GM23248 (cell line): ENCODE measurements around the gene C1orf105. TPM values are rescaled to one million over a fixed set of nuclear protein-coding genes. Genes with fewer than 3 reads are reported as not detected.

Experiments
- DNase-seq: peaks from one replicate; pipeline ENCODE4 v3.0.0-alpha.2; 2015
- H2AFZ ChIP-seq: fragments of 200-600 bp; sonication (generic); 2 replicates; pipeline ENCODE4 v1.6.1; 2016; ENCODE audit warnings: antibody characterized with exemption
- H3F3A ChIP-seq: fragments of 200-600 bp; sonication (generic); 2 replicates; pipeline ENCODE4 v1.6.1; 2016; ENCODE audit warnings: mild to moderate bottlenecking, antibody characterized with exemption, mixed run types; ENCODE audit not compliant: insufficient read depth
- H3K27ac ChIP-seq: fragments of 200-600 bp; sonication (generic); 2 replicates; pipeline ENCODE4 v1.5.1; 2016; ENCODE audit warnings: mild to moderate bottlenecking
- H3K27me3 ChIP-seq: fragments of 200-600 bp; sonication (generic); replicated peaks from 2 replicates; pipeline ENCODE4 v1.6.1; 2016; ENCODE audit warnings: mild to moderate bottlenecking; ENCODE audit not compliant: insufficient read depth
- H3K36me3 ChIP-seq: fragments of 200-600 bp; sonication (generic); 2 replicates; pipeline ENCODE4 v1.6.1; 2016; ENCODE audit warnings: low read depth, mild to moderate bottlenecking
- H3K4me1 ChIP-seq: fragments of 200-600 bp; sonication (generic); 2 replicates; pipeline ENCODE4 v1.6.1; 2016; ENCODE audit warnings: mild to moderate bottlenecking; ENCODE audit not compliant: insufficient read depth
- H3K4me2 ChIP-seq: fragments of 200-600 bp; sonication (generic); one replicate; pipeline ENCODE4 v1.6.1; 2016; ENCODE audit warnings: mild to moderate bottlenecking; ENCODE audit not compliant: unreplicated experiment
- H3K4me3 ChIP-seq: fragments of 200-600 bp; sonication (generic); 2 replicates; pipeline ENCODE4 v1.5.1; 2016; ENCODE audit warnings: mild to moderate bottlenecking
- H3K79me2 ChIP-seq: fragments of 200-600 bp; sonication (generic); 2 replicates; pipeline ENCODE4 v1.6.1; 2016; ENCODE audit warnings: mild to moderate bottlenecking; ENCODE audit not compliant: insufficient read depth
- H3K9ac ChIP-seq: fragments of 200-600 bp; sonication (generic); 2 replicates; pipeline ENCODE4 v1.6.1; 2016; ENCODE audit warnings: mild to moderate bottlenecking
- H3K9me2 ChIP-seq: fragments of 200-600 bp; sonication (generic); 2 replicates; pipeline ENCODE4 v1.6.1; 2016; ENCODE audit warnings: mixed run types, mild to moderate bottlenecking, moderate library complexity; ENCODE audit not compliant: insufficient read depth
- H3K9me3 ChIP-seq: fragments of 200-600 bp; sonication (generic); one replicate; pipeline ENCODE4 v1.6.1; 2017; ENCODE audit warnings: low read depth
- H4K20me1 ChIP-seq: fragments of 200-600 bp; sonication (generic); 2 replicates; pipeline ENCODE4 v1.6.0; 2016; ENCODE audit not compliant: insufficient read depth
- EZH2 ChIP-seq: fragments of 200-600 bp; sonication (generic); IDR thresholded peaks from 2 replicates; pipeline ENCODE4 v1.6.1; 2018; ENCODE audit warnings: antibody characterized with exemption, mild to moderate bottlenecking; ENCODE audit not compliant: insufficient read depth, poor library complexity, severe bottlenecking
- EZH2phosphoT487 ChIP-seq: fragments of 200-600 bp; sonication (generic); IDR thresholded peaks from 2 replicates; pipeline ENCODE4 v1.6.1; 2018; ENCODE audit warnings: antibody characterized with exemption, moderate library complexity, mild to moderate bottlenecking, low read depth; ENCODE audit not compliant: insufficient read depth
- WGBS, 2 experiments: methylation state at CpG; one replicate each; pipeline ENCODE4 v1.1.6; 2015 to 2017; ENCODE audit warnings: low lambda C conversion rate in 2 of 2, low coverage in 1 of 2; ENCODE audit errors: missing lambda C conversion rate in 2 of 2; 5-methylcytosine and 5-hydroxymethylcytosine counted together
- in situ Hi-C: fragments of 300-500 bp; cut with MboI; formaldehyde crosslinking; loops from 2 replicates; pipeline ENCODE4 v1.15.0; 2020
- polyA plus RNA-seq: library from polyadenylated mRNA; unstranded; fragments of >200 nt; fragmentation: Nextera tagmentation; extraction: Ambion mirVana; gene quantifications from 2 replicates; pipeline ENCODE4 v1.2.1, GENCODE V29; 2016
- total RNA-seq: library from RNA; depleted of rRNA; stranded (reverse); fragments of >200 nt; shearing (Covaris generic); gene quantifications from 2 replicates; pipeline ENCODE4 v1.2.3, GENCODE V29; 2014

Gene C1orf105
- total and polyA plus RNA-seq, 2 experiments from 2014 or later, result not detected

DNA sequence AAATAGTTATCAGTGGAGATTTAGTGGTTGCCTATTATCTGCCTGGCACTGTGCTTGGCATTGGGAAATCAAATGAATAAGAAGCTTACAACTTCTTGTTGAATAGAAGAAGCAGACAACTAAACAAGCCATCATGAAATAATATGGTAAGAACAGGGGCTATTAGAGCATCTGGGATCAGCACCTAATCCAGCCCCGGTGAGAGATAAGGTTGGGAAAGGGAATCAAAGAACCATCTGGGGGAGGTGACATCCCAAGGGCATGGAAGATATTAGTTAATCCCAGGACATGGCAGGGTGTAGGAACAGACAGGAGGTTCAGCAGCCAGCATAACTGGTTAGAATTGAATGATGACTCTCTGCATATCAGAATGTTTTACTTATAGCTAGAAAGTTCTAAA lies 76.2 kb downstream of the C1orf105 start:
- no peak for TF ChIP-seq EZH2
- TF ChIP-seq EZH2phosphoT487, result no peak
- H3K9me2 ChIP-seq, result no peaks in the 10 kb centered on the region
- in situ Hi-C loops, result no loop called here
- H3K4me1 ChIP-seq, result peaks cover 18% of the 10 kb centered on the region
- no peaks in the 10 kb centered on the region for H3K27me3 ChIP-seq
- H3K4me3 ChIP-seq, result no peak overlapping the region
- H3K9ac ChIP-seq, result no peak overlapping the region
- peak; percentile 10 for DNase-seq
- 3 to 13% methylated on average over 1 of the region's 1 CpG for WGBS, 2 experiments
- no peak overlapping the region for H3K4me2 ChIP-seq
- no peaks in the 10 kb centered on the region for H4K20me1 ChIP-seq
- no peaks in the 10 kb centered on the region for H3K79me2 ChIP-seq
- 0 out of 2 replicates have a peak, but pooled peaks cover 8% of the 10 kb centered on the region for H3F3A ChIP-seq
- no peak overlapping the region; the same call in 1 of the 2 replicates for H3K27ac ChIP-seq
- H3K36me3 ChIP-seq, result no peaks in the 10 kb centered on the region
- H2AFZ ChIP-seq, result peak overlapping the region; percentile 71; the same call in 1 of the 2 replicates
- no peaks in the 10 kb centered on the region for H3K9me3 ChIP-seq

DNA sequence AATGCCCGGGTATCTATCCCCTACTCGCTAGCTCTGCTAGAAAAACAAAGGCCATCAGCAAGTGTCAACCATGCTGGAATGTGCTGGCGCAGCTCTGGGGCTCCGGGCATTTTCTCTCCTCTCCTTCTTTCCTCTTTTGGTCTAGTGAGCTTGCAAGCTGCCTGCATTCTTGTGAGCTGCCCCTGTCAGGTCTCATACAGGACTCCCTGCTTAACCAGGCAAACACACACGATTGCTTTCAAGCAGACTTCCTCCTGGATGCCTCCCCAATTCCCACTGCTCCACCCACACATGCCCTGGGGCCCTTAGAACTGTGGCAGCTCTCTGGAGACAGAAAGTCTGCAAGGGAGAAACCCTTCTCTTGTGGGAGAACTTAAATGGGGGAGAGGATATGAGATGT lies 76.7 kb downstream of the C1orf105 start:
- Histone ChIP-seq H4K20me1 (no peaks in the 10 kb centered on the region), H3K4me2 (peak overlapping the region; percentile 30), H3K4me1 (peaks cover 18% of the 10 kb centered on the region), H3K9me3 (no peaks in the 10 kb centered on the region), H3K27me3 (no peaks in the 10 kb centered on the region), H3K79me2 (no peaks in the 10 kb centered on the region), H2AFZ (peak overlapping the region; percentile 71), H3K9me2 (no peaks in the 10 kb centered on the region), H3K27ac (peak overlapping the region; percentile 42), H3K9ac (no peak overlapping the region), H3K36me3 (no peaks in the 10 kb centered on the region), H3K4me3 (peak overlapping the region; percentile 40), H3F3A (0 out of 2 replicates have a peak, but pooled peaks cover 8% of the 10 kb centered on the region)
- peak; percentile 77 for DNase-seq
- in situ Hi-C loops, result no loop called here
- 37 to 44% methylated on average over 5 of the region's 5 CpGs for WGBS, 2 experiments
- no peak for TF ChIP-seq EZH2
- TF ChIP-seq EZH2phosphoT487, result no peak

DNA sequence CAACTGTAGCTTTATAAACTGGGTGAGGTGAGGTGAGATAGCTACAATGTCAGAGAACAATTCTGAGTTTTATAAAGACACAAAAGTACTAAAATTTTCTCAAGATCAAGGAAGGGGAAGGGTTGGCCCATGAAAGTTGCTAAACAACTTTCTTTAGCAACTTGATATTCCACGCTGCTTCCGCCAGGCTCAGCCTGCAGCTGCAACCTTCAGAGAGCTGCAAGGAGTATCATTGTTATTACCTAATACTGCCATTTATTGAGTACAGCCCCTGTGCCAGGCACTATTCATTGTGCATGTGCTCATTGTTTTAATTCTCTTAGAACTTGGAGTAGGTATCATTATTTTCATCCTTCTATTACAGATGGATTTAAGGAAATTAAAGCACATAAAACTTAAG lies 78.4 kb downstream of the C1orf105 start:
- whole genome bisulfite sequencing, 2 experiments, result 95 to 98% methylated on average over 2 of the region's 2 CpGs
- TF ChIP-seq EZH2phosphoT487 (no peak), EZH2 (no peak)
- in situ Hi-C loops, result no loop called here

DNA sequence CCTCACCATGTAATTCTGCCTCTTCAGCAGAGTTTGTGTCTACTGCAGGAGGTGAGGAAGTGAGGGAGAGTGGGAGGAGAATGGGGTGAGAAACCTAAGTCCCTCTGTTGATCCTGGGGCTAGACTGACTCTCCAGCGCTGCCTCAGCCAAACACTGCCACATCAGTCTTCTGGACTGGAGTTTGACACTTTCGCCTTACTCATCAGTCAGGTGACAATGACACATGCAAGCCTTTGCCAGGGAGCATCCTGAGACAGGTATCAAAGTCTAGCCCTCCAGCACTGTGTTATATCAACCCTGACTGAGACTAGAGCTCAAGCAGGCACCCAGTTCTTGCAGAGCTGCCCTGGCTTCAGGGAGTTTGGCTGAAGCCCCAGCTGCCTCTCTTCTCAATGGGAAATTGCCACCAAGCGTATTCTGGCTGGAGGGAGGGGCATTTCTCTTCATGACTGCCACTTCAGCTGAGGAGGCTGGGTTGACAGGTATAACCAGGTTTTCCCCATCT lies 79.2 kb downstream of the C1orf105 start:
- TF ChIP-seq EZH2phosphoT487 (no peak), EZH2 (no peak)
- WGBS, 2 experiments, result 32 to 51% methylated on average over 3 of the region's 3 CpGs
- no peak overlapping the region for H3K9ac ChIP-seq
- 0 out of 2 replicates have a peak, but pooled peaks cover 8% of the 10 kb centered on the region for H3F3A ChIP-seq
- H2AFZ ChIP-seq, result no peak overlapping the region
- in situ Hi-C loops, result no loop called here
- no peaks in the 10 kb centered on the region for H3K79me2 ChIP-seq
- H4K20me1 ChIP-seq, result no peaks in the 10 kb centered on the region
- H3K27me3 ChIP-seq, result no peaks in the 10 kb centered on the region
- peaks cover 18% of the 10 kb centered on the region for H3K4me1 ChIP-seq
- H3K36me3 ChIP-seq, result no peaks in the 10 kb centered on the region
- peak; percentile 45 for DNase-seq
- H3K9me2 ChIP-seq, result no peaks in the 10 kb centered on the region
- no peak overlapping the region for H3K4me3 ChIP-seq
- no peaks in the 10 kb centered on the region for H3K9me3 ChIP-seq
- no peak overlapping the region for H3K27ac ChIP-seq
- no peak overlapping the region for H3K4me2 ChIP-seq

More for the DNA sequence above, 78.4 kb downstream of the C1orf105 start:
- Histone ChIP-seq H3K36me3 (no peaks in the 10 kb centered on the region), H4K20me1 (no peaks in the 10 kb centered on the region), H3K27ac (no peak overlapping the region), H3K9me2 (no peaks in the 10 kb centered on the region), H3K4me3 (no peak overlapping the region), H2AFZ (no peak overlapping the region), H3F3A (0 out of 2 replicates have a peak, but pooled peaks cover 8% of the 10 kb centered on the region), H3K4me2 (no peak overlapping the region), H3K27me3 (no peaks in the 10 kb centered on the region), H3K79me2 (no peaks in the 10 kb centered on the region), H3K4me1 (peaks cover 18% of the 10 kb centered on the region), H3K9me3 (no peaks in the 10 kb centered on the region), H3K9ac (no peak overlapping the region)
- no peak for DNase-seq
